ENCODE data around the gene NXN.
"Not testable (repeated sequence)": the region's sequence is repeated elsewhere in the genome, so short reads cannot be mapped to it uniquely, and the experiment has no call there.

Gene NXN

DNA sequence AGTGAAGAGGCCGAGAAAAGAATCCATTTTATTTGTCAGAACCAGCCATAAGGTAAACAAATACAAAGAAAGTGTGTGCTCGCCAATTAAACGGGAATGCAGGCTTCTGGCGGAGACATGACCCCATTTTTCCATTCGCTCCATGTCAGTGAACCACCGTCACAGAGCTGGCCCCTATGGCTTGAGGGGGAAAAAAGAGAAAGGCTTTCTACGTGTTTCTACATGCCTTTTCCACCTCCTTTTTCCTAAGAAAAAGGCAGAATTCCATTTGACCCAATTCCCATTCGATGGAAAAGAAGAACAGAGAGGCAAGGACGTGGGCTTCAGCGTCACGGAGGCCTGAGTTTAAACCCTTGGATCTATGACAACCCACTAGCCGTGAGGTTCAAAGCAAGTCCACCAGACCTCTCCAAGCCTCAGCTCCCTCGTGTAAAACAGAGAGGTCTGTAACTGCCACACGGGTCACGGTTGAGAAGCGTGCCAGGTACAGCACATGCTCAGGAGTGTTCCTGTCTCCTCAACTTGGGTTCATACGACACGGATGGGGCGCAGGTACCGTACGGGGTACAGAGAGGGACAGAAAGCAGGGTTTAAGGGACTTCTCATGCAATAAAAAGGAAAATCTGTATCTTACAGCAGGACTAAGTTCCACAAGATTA, 91.9 kb downstream of the NXN start:
- DNase-seq (ENCODE audit: low read depth), result no peak

DNA sequence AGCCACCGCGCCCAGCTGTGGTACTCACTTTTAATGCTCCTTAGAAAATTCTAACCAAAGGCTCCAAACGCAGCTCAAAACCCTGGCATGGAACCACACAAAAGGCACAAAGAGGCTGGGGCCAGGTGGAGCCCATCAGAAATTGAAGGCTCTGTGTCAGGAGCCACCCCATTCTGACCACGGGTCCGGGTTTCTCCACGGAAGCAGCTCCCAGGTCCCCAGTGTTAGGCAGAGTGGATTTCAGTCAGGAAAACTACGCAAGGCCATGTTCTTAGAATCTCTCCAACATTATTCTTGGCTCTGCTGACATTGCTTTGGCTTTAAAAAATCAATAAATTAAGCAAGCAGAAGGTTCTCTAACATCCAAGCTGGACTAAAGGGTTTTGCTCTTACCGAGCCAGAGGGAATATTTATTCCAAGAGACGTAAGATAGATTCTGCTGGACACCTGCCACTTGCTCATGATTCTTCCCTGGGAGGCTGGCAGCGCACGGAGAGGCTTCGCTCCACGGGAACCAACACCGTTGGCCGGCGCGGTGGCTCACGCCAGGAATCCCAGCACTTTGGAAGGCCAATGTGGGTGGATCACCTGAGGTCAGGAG, 93.5 kb downstream of the NXN start:
- no peak for DNase-seq (ENCODE audit: low read depth)

DNA sequence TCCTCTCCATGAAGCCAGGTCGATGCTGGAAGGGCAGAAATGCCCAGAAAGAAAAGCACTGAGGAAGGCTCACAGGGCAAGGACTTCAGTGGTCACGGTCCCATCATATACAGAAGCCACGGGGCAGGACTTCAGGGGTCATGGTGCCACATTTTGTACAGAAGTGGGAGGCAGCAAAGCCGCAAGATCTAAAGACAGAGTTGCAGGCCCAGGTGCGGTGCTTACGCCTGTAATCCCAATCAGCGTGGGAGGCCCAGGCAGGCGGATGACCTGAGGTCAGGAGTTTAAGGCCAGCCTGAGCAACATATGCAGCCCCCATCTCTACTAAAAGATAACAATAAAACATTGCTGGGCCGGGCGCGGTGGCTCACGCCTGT, 96.0 kb downstream of the NXN start:
- no peak for DNase-seq (ENCODE audit: low read depth)

DNA sequence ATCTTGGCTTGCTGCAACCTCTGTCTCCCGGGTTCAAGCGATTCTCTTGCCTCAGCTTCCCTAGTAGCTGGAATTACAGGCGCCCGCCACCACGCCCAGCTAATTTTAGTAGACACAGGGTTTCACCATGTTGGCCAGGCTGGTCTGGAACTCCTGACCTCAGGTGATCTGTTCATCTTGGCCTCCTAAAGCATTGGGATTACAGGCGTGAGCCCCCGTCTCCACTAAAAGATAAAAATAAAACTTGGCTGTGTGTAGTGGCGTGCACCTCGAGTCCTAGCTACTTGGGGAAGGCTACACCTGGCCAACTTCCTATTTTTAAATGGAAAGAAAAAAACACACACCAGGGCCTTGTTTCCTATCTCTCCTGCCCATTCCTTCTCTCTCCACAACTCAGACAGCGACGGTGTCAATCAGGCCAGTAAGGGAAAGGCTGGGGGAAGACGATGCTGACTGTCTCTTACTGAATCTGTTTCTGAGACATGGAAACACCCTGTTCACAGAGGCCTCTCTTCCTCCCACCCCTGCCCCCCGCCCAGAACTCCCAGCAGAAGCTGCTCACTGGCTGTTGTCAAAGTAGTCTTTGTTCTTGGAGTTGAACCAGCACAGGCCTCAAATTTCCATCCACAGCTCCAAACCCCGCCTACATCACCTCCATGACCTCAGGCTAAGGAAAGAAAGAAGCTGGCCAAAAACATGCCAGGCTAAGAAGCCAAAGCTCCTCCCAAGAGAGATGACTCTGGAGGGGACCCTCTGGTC, 96.6 kb downstream of the NXN start:
- DNase-seq (ENCODE audit: low read depth), result no peak

- no peak for DNase-seq (ENCODE audit: low read depth)
Observed at GRCh38 chr17:881778-882177, 97.8 kb downstream of the NXN start.

DNA sequence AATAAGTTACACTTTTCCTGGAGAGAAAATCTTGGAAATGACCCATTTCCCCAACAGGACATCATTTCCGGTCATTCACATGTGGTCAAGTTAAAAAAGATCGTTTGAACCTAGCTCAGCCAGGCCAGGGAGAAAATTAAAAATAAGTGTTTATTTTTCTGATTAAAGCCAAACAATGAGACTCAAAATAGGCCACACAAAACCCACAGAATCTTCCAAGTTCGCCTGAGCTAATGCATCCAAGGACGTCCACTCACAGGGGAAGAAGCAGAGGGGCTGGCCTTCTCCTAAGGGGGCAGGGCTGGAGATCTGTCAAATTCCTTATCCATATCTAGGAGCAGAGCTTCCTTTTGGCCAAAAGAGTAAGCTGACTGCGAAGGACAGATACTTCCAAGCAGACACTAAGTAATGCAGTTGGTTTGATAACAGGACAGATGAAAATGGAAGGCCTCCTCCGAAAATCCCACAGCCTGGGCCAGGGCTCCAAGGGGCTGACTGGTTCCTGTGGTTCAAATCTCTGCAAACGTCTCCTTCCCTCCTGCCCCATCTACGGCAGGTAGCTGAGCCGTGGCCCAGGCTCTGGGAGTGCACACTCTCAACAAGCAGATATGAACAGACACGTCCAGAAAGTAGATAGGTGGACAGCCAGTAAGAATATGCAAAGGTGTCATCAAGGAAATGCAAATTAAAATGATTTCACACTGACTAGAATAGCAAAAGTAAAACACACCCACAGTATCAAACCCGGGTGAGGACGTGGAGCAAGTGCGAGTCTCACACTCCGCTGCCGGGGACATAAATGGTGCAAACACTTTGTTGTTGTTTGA, 98.9 kb downstream of the NXN start:
- DNase-seq (ENCODE audit: low read depth), result no peak

GRCh38 chr17:879546-880442, 99.8 kb downstream of the NXN start:
- peak; percentile 73 for DNase-seq (ENCODE audit: low read depth)

DNA sequence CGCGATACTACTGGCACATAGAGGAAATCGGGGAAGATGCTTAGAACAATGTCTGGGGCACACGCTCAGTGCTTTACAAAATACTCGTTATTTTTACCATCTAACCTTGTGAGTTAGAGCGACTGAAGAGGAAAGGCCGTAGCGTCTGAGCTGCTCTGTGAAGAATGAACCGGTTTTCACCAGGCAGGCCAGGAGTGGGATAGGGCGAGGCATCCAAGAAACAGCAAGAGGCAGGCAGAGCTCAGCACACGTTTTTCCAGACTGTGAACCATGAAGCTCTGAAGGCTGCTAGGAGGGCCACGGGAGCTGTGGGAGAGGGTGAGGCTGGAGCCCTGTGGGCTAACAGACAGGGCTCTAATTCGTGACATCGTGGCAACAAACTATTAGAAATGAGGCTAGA, 101.9 kb downstream of the NXN start:
- no peak for DNase-seq (ENCODE audit: low read depth)

DNA sequence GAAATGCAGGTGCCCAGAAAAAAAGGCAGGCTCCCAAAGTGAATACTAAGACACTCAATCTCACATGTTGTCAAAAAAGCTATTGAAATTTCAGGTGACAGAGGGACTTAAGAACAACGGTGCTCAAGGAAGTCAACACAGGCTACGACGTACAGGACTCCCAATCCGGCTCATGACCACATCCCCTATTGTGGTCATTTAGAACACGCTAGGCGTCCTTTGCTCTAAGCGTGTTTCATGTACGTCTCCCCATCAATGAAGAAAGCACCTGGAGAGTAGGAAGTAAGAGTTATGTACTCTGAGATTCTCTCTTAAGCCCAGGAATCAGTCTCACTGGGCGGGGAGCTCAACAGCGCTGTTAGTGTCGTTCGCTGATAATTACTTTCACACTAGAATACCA, 103.3 kb downstream of the NXN start:
- DNase-seq (ENCODE audit: low read depth), result no peak

GRCh38 chr17:874590-874989, 105.0 kb downstream of the NXN start:
- not testable (repeated sequence) for DNase-seq (ENCODE audit: low read depth)

DNA sequence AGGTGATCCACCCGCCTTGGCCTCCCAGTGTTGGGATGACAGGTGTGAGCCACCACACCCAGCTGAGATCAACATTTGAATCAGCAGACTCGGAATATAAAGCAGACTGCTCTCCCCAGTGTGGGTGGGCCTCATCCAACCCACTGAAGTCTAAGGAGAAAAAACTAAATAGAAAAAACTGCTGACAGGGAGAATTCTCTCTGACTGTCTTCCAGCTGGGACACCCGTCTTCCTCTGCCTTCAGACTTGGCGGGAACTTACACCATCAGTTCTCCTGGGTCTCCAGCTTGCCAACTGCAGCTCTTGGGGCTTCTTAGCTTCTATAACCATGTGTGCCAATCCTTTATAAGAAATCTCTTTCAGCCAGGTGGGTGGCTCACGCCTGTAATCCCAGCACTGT, 106.7 kb downstream of the NXN start:
- no peak for DNase-seq (ENCODE audit: low read depth)

- no peak for DNase-seq (ENCODE audit: low read depth)
Observed at GRCh38 chr17:871751-872519, 107.6 kb downstream of the NXN start.

- peak; percentile 95 for DNase-seq (ENCODE audit: low read depth)
Observed at GRCh38 chr17:869567-870525, 109.7 kb downstream of the NXN start.

DNA sequence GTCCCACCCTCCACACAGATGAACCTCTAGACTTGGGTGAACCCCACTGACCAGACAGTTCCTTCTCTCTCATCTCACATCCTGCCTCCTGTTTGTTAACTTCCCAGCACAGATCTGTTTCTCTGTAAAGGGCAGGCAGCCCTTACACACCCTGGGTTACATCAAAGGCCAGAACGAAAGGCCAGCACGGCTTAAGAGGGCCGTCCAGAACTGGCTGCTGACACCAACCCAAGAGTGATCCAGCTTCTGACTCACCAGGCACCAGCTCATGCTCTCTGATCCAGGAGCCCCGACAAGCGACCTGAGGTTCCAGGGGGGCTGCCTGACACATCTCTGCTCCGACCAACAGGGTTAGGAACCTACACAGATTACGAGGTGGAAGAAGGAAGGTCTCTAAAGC, 110.5 kb downstream of the NXN start:
- DNase-seq (ENCODE audit: low read depth), result peak; percentile 90

- no peak for DNase-seq (ENCODE audit: low read depth)
Observed at GRCh38 chr17:867896-868489, 111.6 kb downstream of the NXN start.

GRCh38 chr17:867238-867637, 112.3 kb downstream of the NXN start:
- DNase-seq (ENCODE audit: low read depth), result not testable (repeated sequence)

GRCh38 chr17:866568-867103, 112.9 kb downstream of the NXN start:
- DNase-seq (ENCODE audit: low read depth), result no peak

DNA sequence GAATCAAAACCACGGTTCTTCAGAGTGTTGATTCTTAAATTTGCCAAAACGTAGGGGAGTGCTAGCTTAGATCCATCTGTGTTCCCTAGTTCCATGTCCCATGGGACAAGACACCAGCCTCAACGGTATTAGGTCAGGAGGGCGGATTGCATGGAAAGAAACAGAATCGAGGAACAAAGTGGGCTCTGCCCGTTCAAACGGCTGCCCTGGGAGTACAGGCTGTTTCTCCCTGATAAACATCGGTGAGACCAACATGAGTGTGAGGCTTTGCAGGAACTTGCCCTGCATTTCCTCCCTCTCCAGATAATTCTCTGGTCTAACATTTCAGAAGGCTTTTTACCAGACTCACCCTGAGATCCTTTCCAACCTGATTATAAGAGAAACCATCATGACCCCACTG, 115.3 kb downstream of the NXN start:
- DNase-seq (ENCODE audit: low read depth), result no peak

GRCh38 chr17:863880-864279, 115.7 kb downstream of the NXN start:
- no peak for DNase-seq (ENCODE audit: low read depth)

Measured in ELR (cell line).